SK-MEL-5 (cell line): Measurements from ENCODE around the gene ZNF280D. TPM values are rescaled to one million over a fixed set of nuclear protein-coding genes. Genes with fewer than 3 reads are reported as not detected.

Experiments
- DNase-seq: peaks from one replicate; pipeline ENCODE4 v3.0.0-alpha.2; 2016; ENCODE audit warnings: low read depth, low spot score
- in situ Hi-C: cut with HindIII; loops from 2 replicates; pipeline ENCODE4 v1.10.0; 2016; ENCODE audit warnings: low sequenced_read_pairs, high pct_unique_total_duplicates, low pct_unique_long_range_greater_than_20kb
- small RNA-seq, 2 experiments: library from RNA; depleted of rRNA; stranded (forward); fragments of <200 nt; gene quantifications; one replicate each; pipeline ENCODE3, GENCODE V24; 2014
- total RNA-seq: library from RNA; depleted of rRNA; stranded (reverse); fragments of >200 nt; shearing (Covaris generic); gene quantifications from 2 replicates; pipeline ENCODE4 v1.2.3, GENCODE V29; 2014; rRNA removed

ZNF280D gene
- total RNA-seq, 1 experiment from 2014 or later = 25.3 TPM

DNA sequence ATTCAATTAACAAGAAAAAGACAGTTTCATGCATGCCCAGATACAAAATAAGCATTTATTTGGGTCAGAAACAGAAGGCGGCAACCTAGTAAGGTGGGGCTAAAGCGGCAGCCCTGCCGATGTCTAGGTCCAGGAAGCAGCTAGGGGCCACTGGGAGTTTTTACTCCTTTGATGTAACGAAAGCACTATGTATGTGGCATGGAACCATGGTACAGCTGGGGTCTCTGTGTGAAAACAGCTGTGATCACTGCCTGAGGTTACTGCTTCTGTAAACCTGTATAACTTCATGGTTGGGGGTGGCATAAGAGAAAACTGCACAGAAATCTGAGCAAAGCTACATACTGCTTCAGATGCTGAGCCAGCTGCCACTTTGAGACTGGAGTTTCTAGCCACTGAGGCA is 119.5 kb downstream of the ZNF280D start:
- in situ Hi-C loops = no loop called here

DNA sequence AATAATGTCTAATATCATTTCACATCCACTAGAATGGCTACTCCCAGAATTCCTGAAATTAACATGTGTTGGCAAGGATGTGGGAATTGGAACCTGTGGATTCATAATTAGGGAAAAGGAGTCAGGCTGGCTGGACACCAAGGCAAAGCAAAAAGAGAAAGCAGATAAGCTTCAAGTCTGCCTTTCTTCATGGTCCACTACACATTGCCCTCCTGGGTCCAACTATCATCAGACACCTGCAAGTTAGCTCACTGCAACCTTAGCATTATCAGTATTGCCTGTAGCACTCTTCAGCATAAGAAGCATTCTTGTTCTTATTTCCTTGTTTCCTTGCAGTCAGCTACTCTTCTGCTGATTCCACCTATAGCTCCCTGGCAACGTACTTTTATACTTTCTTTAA is 124.3 kb downstream of the ZNF280D start:
- in situ Hi-C loops = no loop called here
- DNase-seq = no peak

More for the DNA sequence above, 119.5 kb downstream of the ZNF280D start:
- no peak for DNase-seq

DNA sequence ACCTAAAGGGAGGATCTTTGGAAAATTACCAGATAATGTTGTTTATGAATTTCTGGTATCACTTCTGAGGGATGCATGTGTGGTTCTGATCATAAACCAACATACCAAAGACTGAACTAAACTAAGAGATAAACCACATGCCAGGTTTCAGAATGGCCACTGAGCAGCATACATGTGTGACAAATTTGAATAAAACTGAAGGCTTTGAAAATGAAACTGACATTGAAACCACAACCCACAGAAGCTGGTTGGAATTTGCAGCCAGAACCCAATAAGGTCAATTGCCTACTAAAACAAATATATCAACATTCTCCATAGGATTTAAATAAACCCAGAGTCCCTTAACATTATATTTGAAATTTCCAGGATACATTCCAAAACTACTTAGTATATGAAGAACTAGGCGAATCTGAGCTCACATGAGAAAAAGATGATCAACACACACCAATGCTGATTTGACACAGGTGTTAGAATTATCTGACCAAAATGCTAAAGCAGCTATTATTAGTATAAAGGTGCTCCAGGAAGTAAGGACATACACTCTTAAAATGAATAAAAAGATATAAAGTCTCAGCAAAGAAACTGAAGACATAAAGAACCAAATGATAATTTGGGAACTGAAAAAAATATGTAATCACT is 125.0 kb downstream of the ZNF280D start:
- in situ Hi-C loops = no loop called here
- DNase-seq = no peak

DNA sequence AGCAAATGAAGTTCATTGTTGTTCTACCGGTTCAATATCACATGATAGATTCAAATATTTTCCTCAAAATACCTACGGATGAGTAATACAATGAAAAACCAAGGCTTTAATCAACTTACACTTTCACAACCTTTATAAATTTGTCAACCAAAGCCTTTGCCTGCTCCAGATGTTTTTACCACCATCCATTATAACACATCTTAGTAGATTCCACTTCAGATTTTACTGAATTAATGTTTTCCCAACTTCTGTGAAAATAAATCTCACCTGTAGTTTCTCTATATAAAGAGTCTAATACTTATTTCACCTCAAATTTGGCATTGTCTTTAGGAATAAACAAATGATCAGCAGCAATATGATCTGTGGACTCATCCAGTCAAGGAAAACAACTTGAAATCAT is 131.1 kb downstream of the ZNF280D start:
- in situ Hi-C loops = no loop called here
- DNase-seq = no peak

DNA sequence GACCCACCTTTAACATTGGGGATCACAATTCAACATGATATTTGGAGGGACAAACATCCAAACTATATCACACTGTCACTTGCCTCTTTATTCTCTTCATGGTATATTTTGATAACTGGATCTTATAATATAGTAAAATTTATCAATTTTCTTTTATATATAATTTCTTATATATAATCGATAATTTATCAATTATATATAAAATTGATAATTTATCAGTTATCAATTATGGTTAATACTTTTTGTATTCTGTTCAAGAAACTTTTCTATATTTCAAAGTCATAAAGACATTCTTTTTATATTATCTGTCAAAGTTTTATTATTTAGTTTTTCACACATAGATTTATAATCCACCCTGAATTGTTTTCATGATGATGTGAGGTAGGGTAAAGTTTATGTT is 132.9 kb downstream of the ZNF280D start:
- no peak for DNase-seq
- in situ Hi-C loops = no loop called here

DNA sequence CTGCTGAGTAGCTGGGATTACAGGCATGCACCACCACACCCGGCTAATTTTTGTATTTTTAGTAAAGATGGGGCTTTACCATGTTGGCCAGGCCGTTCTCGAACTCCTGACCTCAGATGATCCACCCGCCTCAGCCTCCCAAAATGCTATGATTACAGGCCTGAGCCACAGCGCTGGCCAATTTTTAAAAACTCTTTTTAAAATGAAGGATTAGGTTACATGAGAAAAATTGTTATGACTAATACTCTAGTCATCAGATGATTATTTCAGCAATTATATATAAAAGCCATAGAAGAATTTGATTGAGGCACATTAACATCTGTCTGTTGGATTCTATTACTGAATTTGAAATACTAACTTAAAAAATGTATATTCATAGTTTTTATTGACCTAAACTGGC is 134.3 kb downstream of the ZNF280D start:
- in situ Hi-C loops = no loop called here
- no peak for DNase-seq

DNA sequence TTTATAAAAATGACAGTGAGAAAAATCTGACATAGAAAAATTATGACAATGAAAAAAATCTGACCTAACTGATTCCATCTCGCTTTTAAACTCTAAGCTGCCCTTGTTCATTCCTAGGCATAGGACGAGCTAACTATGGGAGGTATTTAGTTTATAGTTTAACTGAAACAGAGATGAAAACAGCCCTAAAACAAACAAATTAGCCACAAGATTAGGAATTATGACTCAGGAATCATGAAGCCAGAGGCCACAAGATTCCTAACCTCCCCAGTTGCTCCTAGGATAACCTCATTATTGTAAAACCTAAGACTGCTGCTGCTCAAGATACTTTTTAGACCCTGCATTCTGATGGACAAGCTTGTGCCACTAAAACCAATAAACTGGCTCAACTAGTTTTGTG is 145.6 kb downstream of the ZNF280D start:
- in situ Hi-C loops = no loop called here
- no peak for DNase-seq

DNA sequence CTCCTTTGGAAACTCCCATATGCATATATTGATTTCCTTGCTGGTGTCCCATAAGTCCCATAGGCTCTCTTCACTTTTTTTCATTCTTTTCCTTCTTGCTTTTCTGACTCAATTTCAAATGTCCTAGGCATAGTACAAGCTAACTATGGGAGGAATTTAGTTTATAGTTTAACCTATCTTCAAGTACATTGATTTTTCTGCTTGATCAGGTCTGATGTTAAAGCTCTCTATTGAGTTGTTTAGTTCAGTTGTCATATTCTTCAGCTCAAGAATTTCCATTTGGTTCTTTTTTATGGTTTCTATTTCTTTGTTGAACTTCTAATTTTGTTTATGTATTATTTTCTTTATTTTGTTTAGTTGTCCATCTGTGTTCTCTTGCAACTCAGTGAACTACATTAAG is 147.1 kb downstream of the ZNF280D start:
- in situ Hi-C loops = no loop called here
- DNase-seq = no peak

DNA sequence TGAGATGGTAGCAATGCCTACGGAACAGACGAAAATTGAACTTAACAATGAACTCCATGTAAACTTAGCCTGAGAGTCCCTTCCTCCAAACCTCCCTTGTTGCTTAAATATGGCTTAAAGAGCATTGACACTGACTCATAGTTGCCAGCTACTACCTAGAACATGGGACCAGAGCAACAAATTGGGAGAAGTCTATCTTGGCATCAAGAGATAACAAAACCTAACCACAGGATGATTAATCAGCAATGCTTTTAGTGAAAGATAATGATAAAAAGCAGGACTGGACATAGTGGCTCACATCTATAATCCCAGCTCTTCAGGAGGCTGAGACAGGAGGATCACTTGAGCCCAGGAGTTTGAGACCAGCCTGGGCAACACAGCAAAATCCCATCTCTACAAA is 150.5 kb downstream of the ZNF280D start:
- DNase-seq = no peak
- in situ Hi-C loops = no loop called here

Small RNA genes within 50 kb of the gene (small RNA-seq; reads per million reads assigned to genes)
- 0 reads per million in 2 experiments for gene RF00019

Other genes starting within 250 kb of the ZNF280D start
- 77.9 and 90.2 TPM in 2 replicates for gene TCF12, start 185.1 kb upstream of the ZNF280D start, total RNA-seq